ENCODE measurements around the gene NSMCE4A. TPM values are rescaled to one million over a fixed set of nuclear protein-coding genes. Genes with fewer than 3 reads are reported as not detected.

NSMCE4A gene
- polyA plus RNA-seq, 3 donors: 34.6 to 47.2 (median 38.1) TPM

DNA sequence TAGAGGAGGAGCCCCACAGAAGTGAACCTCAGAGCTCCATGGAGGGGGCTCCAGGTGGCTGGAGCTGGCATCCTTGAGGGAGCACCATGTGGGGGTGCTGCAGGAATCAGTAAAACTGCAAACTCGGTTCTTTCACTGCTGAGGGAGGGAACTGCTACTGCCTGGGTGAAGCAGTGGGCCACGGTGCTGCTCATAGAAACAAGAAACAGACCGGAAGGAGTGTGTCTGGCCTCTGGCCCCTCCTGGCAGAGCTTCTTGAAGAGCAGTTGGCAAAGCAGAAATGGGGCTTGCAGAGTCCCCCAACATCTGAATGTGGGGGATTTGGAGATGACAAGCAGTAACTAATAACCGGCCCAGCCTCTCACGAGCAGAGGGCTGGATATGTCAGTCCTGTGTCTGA, 37.7 kb upstream of the NSMCE4A start:
- Histone ChIP-seq H3K27me3 (ENCODE audit: control insufficient read depth in 2 of 2, insufficient read depth in 2 of 2, low read length in 2 of 2) (no peaks in the 10 kb centered on the region), H4K20me1 (ENCODE audit: insufficient read depth, low read length) (no peaks in the 10 kb centered on the region), H3K4me1 (ENCODE audit: control insufficient read depth in 1 of 2, insufficient read depth in 2 of 2, low read length in 2 of 2) (no peaks in the 10 kb centered on the region), H3K9ac (ENCODE audit: insufficient read depth, low read length, poor library complexity, severe bottlenecking) (no peak overlapping the region), H3K4me2 (replicated peaks; ENCODE audit: extremely low read depth, low read length, poor library complexity, severe bottlenecking) (no peak overlapping the region), H2AFZ (ENCODE audit: insufficient read depth, low read depth, low read length, poor library complexity, severe bottlenecking) (no peak overlapping the region), H3K4me3 (replicated peaks in 1 of 3; ENCODE audit: low read depth in 2 of 3, low read length in 3 of 3) (no peak overlapping the region), H3K9me3 (replicated peaks in 1 of 2; ENCODE audit: control insufficient read depth in 1 of 2, insufficient read depth in 1 of 2, low read length in 2 of 2) (no peaks in the 10 kb centered on the region), H3K79me2 (ENCODE audit: insufficient read depth, low read length) (no peaks in the 10 kb centered on the region), H3K36me3 (replicated peaks in 1 of 2; ENCODE audit: control insufficient read depth in 1 of 2, insufficient read depth in 2 of 2, low read length in 2 of 2) (no peaks in the 10 kb centered on the region), H3K27ac (ENCODE audit: low read depth in 1 of 2, low read length in 2 of 2) (no peak overlapping the region)
- no peaks in the 10 kb centered on the region for H3K36me3 Mint-ChIP-seq
- 86% methylated on average over 5 of the region's 5 CpGs for WGBS (ENCODE audit: insufficient coverage)
- no peak overlapping the region for H3K4me3 Mint-ChIP-seq
- H3K27ac Mint-ChIP-seq: no peak overlapping the region
- TF ChIP-seq, protein P1, sequence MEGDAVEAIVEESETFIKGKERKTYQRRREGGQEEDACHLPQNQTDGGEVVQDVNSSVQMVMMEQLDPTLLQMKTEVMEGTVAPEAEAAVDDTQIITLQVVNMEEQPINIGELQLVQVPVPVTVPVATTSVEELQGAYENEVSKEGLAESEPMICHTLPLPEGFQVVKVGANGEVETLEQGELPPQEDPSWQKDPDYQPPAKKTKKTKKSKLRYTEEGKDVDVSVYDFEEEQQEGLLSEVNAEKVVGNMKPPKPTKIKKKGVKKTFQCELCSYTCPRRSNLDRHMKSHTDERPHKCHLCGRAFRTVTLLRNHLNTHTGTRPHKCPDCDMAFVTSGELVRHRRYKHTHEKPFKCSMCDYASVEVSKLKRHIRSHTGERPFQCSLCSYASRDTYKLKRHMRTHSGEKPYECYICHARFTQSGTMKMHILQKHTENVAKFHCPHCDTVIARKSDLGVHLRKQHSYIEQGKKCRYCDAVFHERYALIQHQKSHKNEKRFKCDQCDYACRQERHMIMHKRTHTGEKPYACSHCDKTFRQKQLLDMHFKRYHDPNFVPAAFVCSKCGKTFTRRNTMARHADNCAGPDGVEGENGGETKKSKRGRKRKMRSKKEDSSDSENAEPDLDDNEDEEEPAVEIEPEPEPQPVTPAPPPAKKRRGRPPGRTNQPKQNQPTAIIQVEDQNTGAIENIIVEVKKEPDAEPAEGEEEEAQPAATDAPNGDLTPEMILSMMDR (IDR thresholded peaks at IDR 0.05): no peak
- DNase-seq: no peak
- intact Hi-C loops (cut with micrococcal nuclease): no loop called here
- H3K4me1 Mint-ChIP-seq: no peaks in the 10 kb centered on the region
- H3K27me3 Mint-ChIP-seq (ENCODE audit: low read depth in 3 of 3): peaks cover 0 to 7% (median 7%) of the 10 kb centered on the region in 3 donors
- H3K9me3 Mint-ChIP-seq: peaks cover 0 to 17% (median 6%) of the 10 kb centered on the region in 7 donors

DNA sequence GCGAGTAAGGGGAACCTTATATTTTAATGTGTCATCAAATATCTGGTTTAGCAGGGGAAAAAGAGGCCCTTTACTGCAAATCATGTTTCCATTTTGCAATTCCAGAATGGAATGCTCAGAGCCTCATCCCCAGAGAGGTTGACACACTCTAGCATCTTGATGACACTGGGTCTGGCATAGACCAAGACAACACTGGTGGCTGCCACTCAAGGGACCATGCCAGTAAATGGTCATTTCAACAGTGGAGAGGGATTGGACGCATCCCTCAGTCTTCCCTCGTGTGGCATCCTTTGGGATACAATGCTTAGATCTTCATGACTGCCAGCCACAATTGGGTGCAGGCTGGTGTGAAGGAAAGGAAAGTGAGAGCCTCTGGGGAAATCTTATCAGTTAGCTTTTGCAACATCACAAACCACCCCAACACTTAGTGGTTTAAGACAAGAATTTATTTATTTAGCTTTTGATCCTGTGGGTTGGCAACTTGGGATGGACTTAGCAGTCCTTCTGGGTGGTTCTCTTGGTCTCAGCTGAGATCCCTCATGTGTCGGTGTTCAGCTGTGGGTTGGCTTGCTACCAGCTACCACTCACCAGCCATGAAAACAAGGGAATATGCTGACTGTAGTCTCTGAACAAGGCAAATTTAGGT, 35.5 kb upstream of the NSMCE4A start:
- H3K9me3 ChIP-seq (replicated peaks in 1 of 2; ENCODE audit: control insufficient read depth in 1 of 2, insufficient read depth in 1 of 2, low read length in 2 of 2): no peaks in the 10 kb centered on the region
- H4K20me1 ChIP-seq (ENCODE audit: insufficient read depth, low read length): no peaks in the 10 kb centered on the region
- peaks cover 2 to 4% (median 4%) of the 10 kb centered on the region in 3 donors for H3K27me3 Mint-ChIP-seq (ENCODE audit: low read depth in 3 of 3)
- no peak overlapping the region for H3K27ac Mint-ChIP-seq
- H3K27ac ChIP-seq (ENCODE audit: low read depth in 1 of 2, low read length in 2 of 2): no peak overlapping the region
- no peak overlapping the region for H3K4me3 Mint-ChIP-seq
- H3K4me2 ChIP-seq (replicated peaks; ENCODE audit: extremely low read depth, low read length, poor library complexity, severe bottlenecking): no peak overlapping the region
- no peaks in the 10 kb centered on the region for H3K36me3 Mint-ChIP-seq
- H3K4me3 ChIP-seq (replicated peaks in 1 of 3; ENCODE audit: low read depth in 2 of 3, low read length in 3 of 3): no peak overlapping the region
- no peaks in the 10 kb centered on the region for H3K36me3 ChIP-seq (replicated peaks in 1 of 2; ENCODE audit: control insufficient read depth in 1 of 2, insufficient read depth in 2 of 2, low read length in 2 of 2)
- TF ChIP-seq, protein P1 (IDR thresholded peaks at IDR 0.05): no peak
- no peaks in the 10 kb centered on the region for H3K4me1 ChIP-seq (ENCODE audit: control insufficient read depth in 1 of 2, insufficient read depth in 2 of 2, low read length in 2 of 2)
- DNase-seq: no peak
- no peaks in the 10 kb centered on the region for H3K4me1 Mint-ChIP-seq
- H3K9ac ChIP-seq (ENCODE audit: insufficient read depth, low read length, poor library complexity, severe bottlenecking): no peak overlapping the region
- no peaks in the 10 kb centered on the region for H3K27me3 ChIP-seq (ENCODE audit: control insufficient read depth in 2 of 2, insufficient read depth in 2 of 2, low read length in 2 of 2)
- H3K79me2 ChIP-seq (ENCODE audit: insufficient read depth, low read length): no peaks in the 10 kb centered on the region
- H2AFZ ChIP-seq (ENCODE audit: insufficient read depth, low read depth, low read length, poor library complexity, severe bottlenecking): no peak overlapping the region
- peaks cover 0 to 24% (median 8%) of the 10 kb centered on the region in 7 donors for H3K9me3 Mint-ChIP-seq
- intact Hi-C loops (cut with micrococcal nuclease): no loop called here
- 100% methylated on average over 1 of the region's 4 CpGs for WGBS (ENCODE audit: insufficient coverage)
